Endothelial cell of umbilical vein (primary cell): ENCODE results near the gene GLRA1.

ENCODE experiments used
- EZH2 ChIP-seq: IDR thresholded peaks from 2 replicates; pipeline ENCODE4 v1.6.1; 2012; ENCODE audit warnings: borderline replicate concordance, low read depth, mild to moderate bottlenecking, moderate library complexity, low read length, inconsistent platforms; ENCODE audit not compliant: severe bottlenecking
- FOS ChIP-seq: IDR thresholded peaks from 2 replicates; pipeline ENCODE4 v1.6.1; 2011; ENCODE audit warnings: mild to moderate bottlenecking, low read length, moderate library complexity, borderline replicate concordance; ENCODE audit not compliant: insufficient read depth
- JUN ChIP-seq: IDR thresholded peaks from 2 replicates; pipeline ENCODE4 v1.6.1; 2011; ENCODE audit warnings: borderline replicate concordance, low read depth; ENCODE audit not compliant: insufficient read length, insufficient read depth
- MYC ChIP-seq: IDR thresholded peaks from one replicate; pipeline ENCODE4 v1.6.1; 2011; ENCODE audit warnings: mild to moderate bottlenecking, low read depth, low read length
- POLR2A ChIP-seq: IDR thresholded peaks from 2 replicates; pipeline ENCODE4 v1.6.1; 2012; ENCODE audit warnings: low read depth, mild to moderate bottlenecking, control low read depth, low read length
- POLR2AphosphoS5 ChIP-seq: IDR thresholded peaks from 2 replicates; pipeline ENCODE4 v1.6.1; 2012; ENCODE audit warnings: low read depth, mild to moderate bottlenecking, control low read depth, low read length, moderate library complexity; ENCODE audit not compliant: insufficient read depth
- TF ChIP-seq, protein P1 (sequence below): IDR thresholded peaks from 2 replicates; pipeline ENCODE4 v1.6.1; 2011; ENCODE audit not compliant: insufficient read depth, insufficient read length
- TF ChIP-seq, protein P2 (sequence below), 2 donors: IDR thresholded peaks; 1 replicate in 1 of 2; 2 replicates in 1 of 2; pipeline ENCODE4 v1.5.1; 2011; ENCODE audit warnings: low read length in 2 of 2, mild to moderate bottlenecking in 2 of 2, moderate library complexity in 2 of 2, control low read depth in 1 of 2, inconsistent platforms in 1 of 2, low read depth in 1 of 2; ENCODE audit not compliant: insufficient read depth in 1 of 2; ENCODE audit errors: extremely low read depth in 1 of 2

- TF ChIP-seq, protein P1, sequence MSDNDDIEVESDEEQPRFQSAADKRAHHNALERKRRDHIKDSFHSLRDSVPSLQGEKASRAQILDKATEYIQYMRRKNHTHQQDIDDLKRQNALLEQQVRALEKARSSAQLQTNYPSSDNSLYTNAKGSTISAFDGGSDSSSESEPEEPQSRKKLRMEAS: no peak
- TF ChIP-seq POLR2A (no peak), POLR2AphosphoS5 (no peak), MYC (no peak), EZH2 (no peak), JUN (no peak), FOS (no peak)
- TF ChIP-seq, protein P2, sequence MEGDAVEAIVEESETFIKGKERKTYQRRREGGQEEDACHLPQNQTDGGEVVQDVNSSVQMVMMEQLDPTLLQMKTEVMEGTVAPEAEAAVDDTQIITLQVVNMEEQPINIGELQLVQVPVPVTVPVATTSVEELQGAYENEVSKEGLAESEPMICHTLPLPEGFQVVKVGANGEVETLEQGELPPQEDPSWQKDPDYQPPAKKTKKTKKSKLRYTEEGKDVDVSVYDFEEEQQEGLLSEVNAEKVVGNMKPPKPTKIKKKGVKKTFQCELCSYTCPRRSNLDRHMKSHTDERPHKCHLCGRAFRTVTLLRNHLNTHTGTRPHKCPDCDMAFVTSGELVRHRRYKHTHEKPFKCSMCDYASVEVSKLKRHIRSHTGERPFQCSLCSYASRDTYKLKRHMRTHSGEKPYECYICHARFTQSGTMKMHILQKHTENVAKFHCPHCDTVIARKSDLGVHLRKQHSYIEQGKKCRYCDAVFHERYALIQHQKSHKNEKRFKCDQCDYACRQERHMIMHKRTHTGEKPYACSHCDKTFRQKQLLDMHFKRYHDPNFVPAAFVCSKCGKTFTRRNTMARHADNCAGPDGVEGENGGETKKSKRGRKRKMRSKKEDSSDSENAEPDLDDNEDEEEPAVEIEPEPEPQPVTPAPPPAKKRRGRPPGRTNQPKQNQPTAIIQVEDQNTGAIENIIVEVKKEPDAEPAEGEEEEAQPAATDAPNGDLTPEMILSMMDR (IDR thresholded peaks at IDR 0.05; ENCODE audit: extremely low read depth in 1 of 2, insufficient read depth in 1 of 2, low read depth in 1 of 2, low read length in 2 of 2): no peak
These were observed 138.2 kb downstream of the GLRA1 start for GRCh38 chr5:151786468-151786867.
